Measurements from ENCODE around the gene CFAP73. TPM values are rescaled to one million over a fixed set of nuclear protein-coding genes. Genes with fewer than 3 reads are reported as not detected.

Gene CFAP73
- total RNA-seq, 3 donors from 2014 or later (not counting 1 experiment from before 2014, with no cell fraction given): not detected

DNA sequence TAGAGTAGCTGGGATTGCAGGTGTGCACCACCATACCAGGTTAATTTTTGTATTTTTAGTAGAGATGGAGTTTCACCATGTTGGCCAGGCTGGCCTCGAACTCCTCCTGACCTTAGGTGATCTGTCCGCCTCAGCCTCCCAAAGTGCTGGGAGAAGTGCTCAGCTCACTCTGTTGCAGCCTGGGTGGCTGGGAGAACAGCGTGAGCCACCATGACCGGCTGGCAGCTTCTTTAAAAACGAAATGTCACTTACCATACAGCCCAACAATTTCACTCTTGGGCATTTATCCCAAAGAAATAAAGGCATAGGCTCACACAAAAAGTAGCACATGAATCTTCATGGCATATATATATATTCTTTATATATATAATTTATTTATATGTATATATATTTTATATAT lies 4.7 kb upstream of the CFAP73 start:
- Mint-ChIP-seq H3K4me3 (no peak overlapping the region), H3K4me1 (no peaks in the 10 kb centered on the region), H3K27me3 (ENCODE audit: low read depth in 2 of 2) (peaks cover 0 to 5% of the 10 kb centered on the region in 2 donors), H3K27ac (no peak overlapping the region), H3K36me3 (no peaks in the 10 kb centered on the region), H3K9me3 (no peaks in the 10 kb centered on the region)
- intact Hi-C loops (cut with micrococcal nuclease): no loop called here
- Histone ChIP-seq H3K9me3 (ENCODE audit: control insufficient read depth, insufficient read depth, low read length) (no peaks in the 10 kb centered on the region), H3K27ac (ENCODE audit: low read length) (no peak overlapping the region), H3K27me3 (ENCODE audit: control insufficient read depth, insufficient read depth, low read length) (no peaks in the 10 kb centered on the region), H3K36me3 (ENCODE audit: control insufficient read depth, insufficient read depth, low read length) (no peaks in the 10 kb centered on the region), H3K4me3 (ENCODE audit: low read length) (no peak overlapping the region), H3K4me1 (ENCODE audit: control insufficient read depth, insufficient read depth, low read length) (peaks cover 8% of the 10 kb centered on the region)
- TF ChIP-seq, protein P1, sequence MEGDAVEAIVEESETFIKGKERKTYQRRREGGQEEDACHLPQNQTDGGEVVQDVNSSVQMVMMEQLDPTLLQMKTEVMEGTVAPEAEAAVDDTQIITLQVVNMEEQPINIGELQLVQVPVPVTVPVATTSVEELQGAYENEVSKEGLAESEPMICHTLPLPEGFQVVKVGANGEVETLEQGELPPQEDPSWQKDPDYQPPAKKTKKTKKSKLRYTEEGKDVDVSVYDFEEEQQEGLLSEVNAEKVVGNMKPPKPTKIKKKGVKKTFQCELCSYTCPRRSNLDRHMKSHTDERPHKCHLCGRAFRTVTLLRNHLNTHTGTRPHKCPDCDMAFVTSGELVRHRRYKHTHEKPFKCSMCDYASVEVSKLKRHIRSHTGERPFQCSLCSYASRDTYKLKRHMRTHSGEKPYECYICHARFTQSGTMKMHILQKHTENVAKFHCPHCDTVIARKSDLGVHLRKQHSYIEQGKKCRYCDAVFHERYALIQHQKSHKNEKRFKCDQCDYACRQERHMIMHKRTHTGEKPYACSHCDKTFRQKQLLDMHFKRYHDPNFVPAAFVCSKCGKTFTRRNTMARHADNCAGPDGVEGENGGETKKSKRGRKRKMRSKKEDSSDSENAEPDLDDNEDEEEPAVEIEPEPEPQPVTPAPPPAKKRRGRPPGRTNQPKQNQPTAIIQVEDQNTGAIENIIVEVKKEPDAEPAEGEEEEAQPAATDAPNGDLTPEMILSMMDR (IDR thresholded peaks at IDR 0.05): no peak
- ATAC-seq (no peak), DNase-seq (no peak)
- 94% methylated on average over 5 of the region's 5 CpGs for WGBS (ENCODE audit: insufficient coverage)

DNA sequence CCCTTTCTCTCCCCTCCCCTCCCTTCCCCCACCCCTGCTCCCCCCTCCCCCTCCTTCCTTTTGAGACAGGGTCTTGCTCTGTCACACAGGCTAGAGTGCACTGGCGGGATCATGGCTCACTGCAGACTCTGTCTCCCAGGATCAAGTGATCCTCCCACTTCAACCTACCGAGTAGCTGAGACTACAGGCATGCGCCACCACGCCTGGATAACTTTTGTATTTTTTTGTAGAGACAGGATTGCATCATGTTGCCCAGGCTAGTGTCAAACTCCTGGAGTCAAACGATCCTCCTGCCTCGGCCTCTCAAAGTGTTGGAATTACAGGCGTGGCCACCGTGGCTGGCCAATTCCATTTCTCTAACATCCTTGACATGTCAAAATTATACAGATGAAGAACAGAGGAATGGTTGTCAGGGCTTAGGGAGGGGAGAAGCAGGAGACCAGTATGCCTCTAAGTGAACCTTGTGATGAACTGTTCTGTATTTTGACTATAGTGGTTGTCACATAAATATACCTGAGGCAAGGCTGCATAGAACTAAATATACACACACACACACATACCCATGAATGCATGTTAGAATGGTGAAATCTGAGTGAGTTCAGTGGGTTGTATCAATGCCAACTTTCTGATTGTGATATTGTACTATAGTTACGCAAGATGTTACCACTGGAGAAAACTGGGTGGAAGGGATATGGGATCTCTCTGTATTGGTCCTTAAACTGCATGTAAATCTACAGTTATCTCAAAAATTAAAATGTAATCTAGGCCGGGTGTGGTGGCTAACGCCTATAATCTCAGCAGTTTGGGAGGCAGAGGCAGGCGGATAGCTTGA lies 3.6 kb upstream of the CFAP73 start:
- Mint-ChIP-seq H3K27ac (no peak overlapping the region), H3K9me3 (no peaks in the 10 kb centered on the region), H3K4me3 (no peak overlapping the region), H3K27me3 (ENCODE audit: low read depth in 2 of 2) (peaks cover 0 to 13% of the 10 kb centered on the region in 2 donors), H3K4me1 (no peaks in the 10 kb centered on the region), H3K36me3 (no peaks in the 10 kb centered on the region)
- Histone ChIP-seq H3K4me1 (ENCODE audit: control insufficient read depth, insufficient read depth, low read length) (peaks cover 8% of the 10 kb centered on the region), H3K27ac (ENCODE audit: low read length) (no peak overlapping the region), H3K36me3 (ENCODE audit: control insufficient read depth, insufficient read depth, low read length) (no peaks in the 10 kb centered on the region), H3K27me3 (ENCODE audit: control insufficient read depth, insufficient read depth, low read length) (no peaks in the 10 kb centered on the region), H3K4me3 (ENCODE audit: low read length) (no peak overlapping the region), H3K9me3 (ENCODE audit: control insufficient read depth, insufficient read depth, low read length) (no peaks in the 10 kb centered on the region)
- ATAC-seq (no peak), DNase-seq (no peak)
- intact Hi-C loops (cut with micrococcal nuclease): no loop called here
- 92% methylated on average over 12 of the region's 12 CpGs for WGBS (ENCODE audit: insufficient coverage)
- TF ChIP-seq, protein P1 (IDR thresholded peaks at IDR 0.05): no peak

DNA sequence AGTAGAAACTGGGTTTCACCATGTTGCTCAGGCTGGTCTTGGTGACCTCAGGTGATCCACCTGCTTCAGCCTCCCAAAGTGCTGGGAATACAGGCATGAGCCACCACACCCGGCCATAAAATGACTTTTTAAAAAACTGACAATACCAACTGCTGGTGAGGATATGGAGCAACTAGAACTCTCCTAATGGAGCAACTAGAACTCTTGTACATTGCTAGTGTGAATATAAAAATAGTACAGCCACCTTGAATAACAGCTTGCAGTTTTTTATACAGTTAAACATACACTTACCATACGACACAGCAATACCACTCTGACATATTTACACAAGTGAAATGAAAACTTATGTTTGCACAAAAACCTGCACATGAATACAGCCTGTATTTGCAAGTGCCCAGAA lies 2.5 kb upstream of the CFAP73 start:
- no peak overlapping the region for H3K4me3 Mint-ChIP-seq
- WGBS (ENCODE audit: insufficient coverage): 97% methylated on average over 2 of the region's 2 CpGs

More for the DNA sequence above, 2.5 kb upstream of the CFAP73 start:
- Mint-ChIP-seq H3K27me3 (ENCODE audit: low read depth in 2 of 2) (peaks cover 3 to 15% of the 10 kb centered on the region in 2 donors), H3K27ac (no peak overlapping the region), H3K4me1 (peaks cover 2% of the 10 kb centered on the region in 2 donors), H3K36me3 (no peaks in the 10 kb centered on the region), H3K9me3 (no peaks in the 10 kb centered on the region)
- Histone ChIP-seq H3K4me1 (ENCODE audit: control insufficient read depth, insufficient read depth, low read length) (peaks cover 5% of the 10 kb centered on the region), H3K4me3 (ENCODE audit: low read length) (no peak overlapping the region), H3K36me3 (ENCODE audit: control insufficient read depth, insufficient read depth, low read length) (no peaks in the 10 kb centered on the region), H3K9me3 (ENCODE audit: control insufficient read depth, insufficient read depth, low read length) (no peaks in the 10 kb centered on the region), H3K27me3 (ENCODE audit: control insufficient read depth, insufficient read depth, low read length) (no peaks in the 10 kb centered on the region), H3K27ac (ENCODE audit: low read length) (no peak overlapping the region)
- intact Hi-C loops (cut with micrococcal nuclease): no loop called here
- DNase-seq: no peak
- no peak for ATAC-seq
- TF ChIP-seq, protein P1 (IDR thresholded peaks at IDR 0.05): no peak

All from natural killer cell (primary cell).